Measurements from ENCODE around the gene DHCR24.

DNA sequence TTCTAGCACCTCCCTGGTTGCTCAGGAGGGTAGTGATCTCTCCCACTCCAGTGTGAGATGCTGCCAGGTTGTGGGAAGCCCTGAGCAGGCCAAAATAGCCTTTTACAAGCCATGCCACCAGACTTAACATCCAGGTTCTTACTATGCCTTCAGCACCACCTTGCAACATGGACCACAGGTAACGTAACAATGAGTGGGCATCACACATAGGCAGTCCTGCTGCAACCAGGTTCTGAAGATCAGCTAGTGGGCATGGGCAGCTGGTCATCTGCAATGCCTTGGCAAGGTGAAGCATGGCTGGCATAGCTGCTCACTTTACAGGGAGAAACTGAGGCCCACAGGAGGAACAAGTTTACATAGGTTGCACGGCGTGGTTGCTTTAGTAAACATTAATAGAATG, 40.7 kb downstream of the DHCR24 start:
- TF ChIP-seq, protein P1, sequence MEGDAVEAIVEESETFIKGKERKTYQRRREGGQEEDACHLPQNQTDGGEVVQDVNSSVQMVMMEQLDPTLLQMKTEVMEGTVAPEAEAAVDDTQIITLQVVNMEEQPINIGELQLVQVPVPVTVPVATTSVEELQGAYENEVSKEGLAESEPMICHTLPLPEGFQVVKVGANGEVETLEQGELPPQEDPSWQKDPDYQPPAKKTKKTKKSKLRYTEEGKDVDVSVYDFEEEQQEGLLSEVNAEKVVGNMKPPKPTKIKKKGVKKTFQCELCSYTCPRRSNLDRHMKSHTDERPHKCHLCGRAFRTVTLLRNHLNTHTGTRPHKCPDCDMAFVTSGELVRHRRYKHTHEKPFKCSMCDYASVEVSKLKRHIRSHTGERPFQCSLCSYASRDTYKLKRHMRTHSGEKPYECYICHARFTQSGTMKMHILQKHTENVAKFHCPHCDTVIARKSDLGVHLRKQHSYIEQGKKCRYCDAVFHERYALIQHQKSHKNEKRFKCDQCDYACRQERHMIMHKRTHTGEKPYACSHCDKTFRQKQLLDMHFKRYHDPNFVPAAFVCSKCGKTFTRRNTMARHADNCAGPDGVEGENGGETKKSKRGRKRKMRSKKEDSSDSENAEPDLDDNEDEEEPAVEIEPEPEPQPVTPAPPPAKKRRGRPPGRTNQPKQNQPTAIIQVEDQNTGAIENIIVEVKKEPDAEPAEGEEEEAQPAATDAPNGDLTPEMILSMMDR (IDR thresholded peaks at IDR 0.05; ENCODE audit: low read length), result no peak
- TF ChIP-seq EZH2 (IDR thresholded peaks at IDR 0.05; ENCODE audit: borderline replicate concordance, low read length), result no peak
